ENCODE measurements around the gene PRRC2C. TPM values are rescaled to one million over a fixed set of nuclear protein-coding genes. Genes with fewer than 3 reads are reported as not detected.

Gene PRRC2C
- total and polyA plus RNA-seq, 2 of the 13 experiments (the other 11 are each of a cell fraction or from before 2014, with no cell fraction given) = 46.2 to 57.0 TPM

- peak; percentile 69 for TF ChIP-seq KAT7 (CRISPR knock-in tag; IDR thresholded peaks at IDR 0.05; ENCODE audit: borderline replicate concordance)
- peak; percentile 38; the same call in 1 of the 2 replicates for TF ChIP-seq ZKSCAN8 (CRISPR knock-in tag; IDR thresholded peaks at IDR 0.05; ENCODE audit: borderline replicate concordance)
- TF ChIP-seq PHF20 (CRISPR knock-in tag; IDR thresholded peaks at IDR 0.05) = peak; percentile 87
- TF ChIP-seq BORCS8-MEF2B (CRISPR knock-in tag; IDR thresholded peaks at IDR 0.05) = peak; percentile 35
- TF ChIP-seq CBFB (CRISPR knock-in tag; IDR thresholded peaks at IDR 0.05) = 0 out of 2 replicates have a peak, but pooled peaks have one; percentile 40
- TF ChIP-seq ATF3 (CRISPR knock-in tag; IDR thresholded peaks at IDR 0.05) = peak; percentile 15; the same call in 1 of the 2 replicates
- no peak for TF ChIP-seq ZNF12 (CRISPR knock-in tag; IDR thresholded peaks at IDR 0.05)
- no peak for TF ChIP-seq ZNF530 (CRISPR knock-in tag; IDR thresholded peaks at IDR 0.05; ENCODE audit: low read depth)
- TF ChIP-seq HDAC1 (CRISPR knock-in tag; IDR thresholded peaks at IDR 0.05) = peak; percentile 76
- TF ChIP-seq FOSL1 (CRISPR knock-in tag; IDR thresholded peaks at IDR 0.05; ENCODE audit: borderline replicate concordance) = no peak
- TF ChIP-seq, protein P1, sequence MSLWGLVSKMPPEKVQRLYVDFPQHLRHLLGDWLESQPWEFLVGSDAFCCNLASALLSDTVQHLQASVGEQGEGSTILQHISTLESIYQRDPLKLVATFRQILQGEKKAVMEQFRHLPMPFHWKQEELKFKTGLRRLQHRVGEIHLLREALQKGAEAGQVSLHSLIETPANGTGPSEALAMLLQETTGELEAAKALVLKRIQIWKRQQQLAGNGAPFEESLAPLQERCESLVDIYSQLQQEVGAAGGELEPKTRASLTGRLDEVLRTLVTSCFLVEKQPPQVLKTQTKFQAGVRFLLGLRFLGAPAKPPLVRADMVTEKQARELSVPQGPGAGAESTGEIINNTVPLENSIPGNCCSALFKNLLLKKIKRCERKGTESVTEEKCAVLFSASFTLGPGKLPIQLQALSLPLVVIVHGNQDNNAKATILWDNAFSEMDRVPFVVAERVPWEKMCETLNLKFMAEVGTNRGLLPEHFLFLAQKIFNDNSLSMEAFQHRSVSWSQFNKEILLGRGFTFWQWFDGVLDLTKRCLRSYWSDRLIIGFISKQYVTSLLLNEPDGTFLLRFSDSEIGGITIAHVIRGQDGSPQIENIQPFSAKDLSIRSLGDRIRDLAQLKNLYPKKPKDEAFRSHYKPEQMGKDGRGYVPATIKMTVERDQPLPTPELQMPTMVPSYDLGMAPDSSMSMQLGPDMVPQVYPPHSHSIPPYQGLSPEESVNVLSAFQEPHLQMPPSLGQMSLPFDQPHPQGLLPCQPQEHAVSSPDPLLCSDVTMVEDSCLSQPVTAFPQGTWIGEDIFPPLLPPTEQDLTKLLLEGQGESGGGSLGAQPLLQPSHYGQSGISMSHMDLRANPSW (CRISPR knock-in tag; IDR thresholded peaks at IDR 0.05; ENCODE audit: borderline replicate concordance) = peak; percentile 96
- TF ChIP-seq, protein P2, sequence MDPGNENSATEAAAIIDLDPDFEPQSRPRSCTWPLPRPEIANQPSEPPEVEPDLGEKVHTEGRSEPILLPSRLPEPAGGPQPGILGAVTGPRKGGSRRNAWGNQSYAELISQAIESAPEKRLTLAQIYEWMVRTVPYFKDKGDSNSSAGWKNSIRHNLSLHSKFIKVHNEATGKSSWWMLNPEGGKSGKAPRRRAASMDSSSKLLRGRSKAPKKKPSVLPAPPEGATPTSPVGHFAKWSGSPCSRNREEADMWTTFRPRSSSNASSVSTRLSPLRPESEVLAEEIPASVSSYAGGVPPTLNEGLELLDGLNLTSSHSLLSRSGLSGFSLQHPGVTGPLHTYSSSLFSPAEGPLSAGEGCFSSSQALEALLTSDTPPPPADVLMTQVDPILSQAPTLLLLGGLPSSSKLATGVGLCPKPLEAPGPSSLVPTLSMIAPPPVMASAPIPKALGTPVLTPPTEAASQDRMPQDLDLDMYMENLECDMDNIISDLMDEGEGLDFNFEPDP (CRISPR knock-in tag; conservative IDR thresholded peaks at IDR 0.05) = no peak
- TF ChIP-seq ELF1 (CRISPR knock-in tag; IDR thresholded peaks at IDR 0.05) = peak; percentile 52
- no peak; the same call in 1 of the 2 replicates for TF ChIP-seq MYC (CRISPR knock-in tag; IDR thresholded peaks at IDR 0.05; ENCODE audit: borderline replicate concordance)
- TF ChIP-seq TFDP1 (CRISPR knock-in tag; IDR thresholded peaks at IDR 0.05; ENCODE audit: borderline replicate concordance) = peak; percentile 39; the same call in 1 of the 2 replicates
- TF ChIP-seq KDM5A (IDR thresholded peaks at IDR 0.05; ENCODE audit: borderline replicate concordance, low read length) = peak; percentile 83; the same call in 1 of the 2 replicates
- TF ChIP-seq NFYC (CRISPR knock-in tag; IDR thresholded peaks at IDR 0.05) = no peak; the same call in 1 of the 2 replicates
- peak; percentile 30; the same call in 1 of the 2 replicates for TF ChIP-seq KDM4B (CRISPR knock-in tag; IDR thresholded peaks at IDR 0.05)
- no peak for TF ChIP-seq ZNF136 (CRISPR knock-in tag; IDR thresholded peaks at IDR 0.05; ENCODE audit: low read depth)
- TF ChIP-seq ELF3 (CRISPR knock-in tag; IDR thresholded peaks at IDR 0.05) = 0 out of 2 replicates have a peak, but pooled peaks have one; percentile 43
- no peak for TF ChIP-seq ZBTB1 (CRISPR knock-in tag; IDR thresholded peaks at IDR 0.05; ENCODE audit: borderline replicate concordance)
- no peak for TF ChIP-seq SETDB1 (CRISPR knock-in tag; IDR thresholded peaks at IDR 0.05; ENCODE audit: borderline replicate concordance)
- peak; percentile 67 for TF ChIP-seq RAD51 (IDR thresholded peaks at IDR 0.05; ENCODE audit: borderline replicate concordance)
- no peak for TF ChIP-seq SRF (IDR thresholded peaks at IDR 0.05; ENCODE audit: low read depth, low read length)
- peak; percentile 73 for TF ChIP-seq IRF2 (CRISPR knock-in tag; IDR thresholded peaks at IDR 0.05)
- 0 out of 2 replicates have a peak, but pooled peaks have one; percentile 45 for TF ChIP-seq ZNF713 (CRISPR knock-in tag; IDR thresholded peaks at IDR 0.05)
- peak; percentile 33 for TF ChIP-seq SKI (IDR thresholded peaks at IDR 0.05; ENCODE audit: partially characterized antibody)
Observed at GRCh38 chr1:171485375-171486047, at the start of gene PRRC2C (continued).

All from HepG2 (cell line).